ENCODE results near the gene MOGAT2. TPM values are rescaled to one million over a fixed set of nuclear protein-coding genes. Genes with fewer than 3 reads are reported as not detected.

Gene MOGAT2
- total RNA-seq, 1 experiment from 2014 or later: 0.12 TPM

DNA sequence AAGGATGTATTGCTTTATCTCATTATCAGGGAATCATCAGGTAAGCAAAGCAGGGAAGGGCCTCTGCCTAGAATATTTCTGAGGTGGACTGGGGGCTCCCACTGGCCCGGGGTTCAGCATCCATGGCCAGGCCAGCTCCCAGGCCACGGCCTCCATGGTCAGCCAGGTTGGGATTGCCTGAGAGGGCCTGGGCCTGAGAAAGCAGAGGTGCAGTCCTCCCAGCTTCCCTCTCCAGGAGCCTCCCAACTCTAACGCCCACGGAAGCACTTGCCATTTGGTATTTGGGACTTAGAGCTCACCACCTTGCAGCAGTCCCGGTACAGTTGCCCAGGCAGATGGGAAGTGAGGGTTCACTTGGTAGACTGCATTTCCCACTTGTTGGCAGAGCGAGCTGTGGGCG is 63.7 kb downstream of the MOGAT2 start:
- Histone ChIP-seq H2AFZ (ENCODE audit: low read depth, low read length, poor library complexity, severe bottlenecking) (no peak overlapping the region), H3K9me2 (ENCODE audit: insufficient read depth) (no peaks in the 10 kb centered on the region), H3K36me3 (ENCODE audit: control insufficient read depth in 1 of 2, insufficient read depth in 2 of 2, low read length in 2 of 2) (no peaks in the 10 kb centered on the region), H3K4me1 (ENCODE audit: control insufficient read depth in 1 of 2, insufficient read depth in 2 of 2, low read length in 2 of 2) (peaks cover 0 to 21% of the 10 kb centered on the region in 2 experiments; a peak in 2 of 4 replicates), H3K9ac (ENCODE audit: low read length) (no peak overlapping the region), H3K4me2 (ENCODE audit: low read length) (no peak overlapping the region), H3K9me3 (ENCODE audit: control insufficient read depth in 1 of 2, insufficient read depth in 1 of 2, low read depth in 1 of 2, low read length in 2 of 2) (no peaks in the 10 kb centered on the region), H3K27me3 (ENCODE audit: insufficient read depth, low read length) (no peaks in the 10 kb centered on the region), H3K4me3 (replicated peaks in 1 of 2; ENCODE audit: low read depth in 1 of 2, low read length in 2 of 2) (no peak overlapping the region), H3K79me2 (ENCODE audit: insufficient read depth, low read length) (no peaks in the 10 kb centered on the region), H3K27ac (ENCODE audit: low read depth, low read length) (no peak overlapping the region), H4K20me1 (ENCODE audit: insufficient read depth) (no peaks in the 10 kb centered on the region)
- ChIA-PET RAD21 (ENCODE audit: low non-redundant PET in 1 of 2, low total read pairs in 2 of 2, uncharacterized antibody in 2 of 2, unreplicated experiment in 2 of 2) (no interaction called here), POLR2A (no interaction called here), CTCF (no interaction called here)
- intact Hi-C loops (cut with micrococcal nuclease): no loop called here
- TF ChIP-seq EGR1 (IDR thresholded peaks at IDR 0.05; ENCODE audit: low read depth) (no peak), RAD21 (IDR thresholded peaks at IDR 0.05; ENCODE audit: low read depth) (no peak)
- no TSS peak for BruUV-seq (replicated peaks)
- no peak for ATAC-seq
- DNase-seq (ENCODE audit: low read depth, low spot score): no peak

DNA sequence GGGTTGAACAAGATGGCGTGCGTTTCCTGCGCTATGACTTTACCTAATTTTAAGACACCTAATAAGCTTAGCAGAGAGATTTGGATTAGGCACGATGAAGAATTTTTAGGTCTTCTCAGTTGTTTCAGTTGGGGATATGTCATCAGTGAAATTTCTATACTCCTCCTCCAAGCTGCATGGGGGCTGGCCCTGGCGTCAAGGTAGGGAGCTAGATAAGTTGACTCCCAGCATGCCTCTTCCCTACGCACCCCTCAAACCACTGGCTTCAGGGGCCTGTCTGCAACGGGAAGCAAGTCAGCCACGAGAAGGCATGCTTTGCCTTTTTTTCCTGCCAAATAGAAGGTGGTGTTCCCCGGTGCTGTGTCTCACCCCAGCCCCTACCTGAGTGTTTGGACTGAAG is 64.2 kb downstream of the MOGAT2 start:
- peaks cover 0 to 20% of the 10 kb centered on the region in 2 experiments; a peak in 2 of 4 replicates for H3K4me1 ChIP-seq (ENCODE audit: control insufficient read depth in 1 of 2, insufficient read depth in 2 of 2, low read length in 2 of 2)

More for the DNA sequence above, 64.2 kb downstream of the MOGAT2 start:
- POLR2A ChIA-PET: no interaction called here
- RAD21 ChIA-PET (ENCODE audit: low non-redundant PET in 1 of 2, low total read pairs in 2 of 2, uncharacterized antibody in 2 of 2, unreplicated experiment in 2 of 2): no interaction called here
- CTCF ChIA-PET: no interaction called here
- no peak overlapping the region for H3K9ac ChIP-seq (ENCODE audit: low read length)
- no peaks in the 10 kb centered on the region for H3K36me3 ChIP-seq (ENCODE audit: control insufficient read depth in 1 of 2, insufficient read depth in 2 of 2, low read length in 2 of 2)
- H3K9me2 ChIP-seq (ENCODE audit: insufficient read depth): no peaks in the 10 kb centered on the region
- H3K4me2 ChIP-seq (ENCODE audit: low read length): no peak overlapping the region
- no peak overlapping the region for H2AFZ ChIP-seq (ENCODE audit: low read depth, low read length, poor library complexity, severe bottlenecking)
- no peaks in the 10 kb centered on the region for H3K27me3 ChIP-seq (ENCODE audit: insufficient read depth, low read length)
- H4K20me1 ChIP-seq (ENCODE audit: insufficient read depth): no peaks in the 10 kb centered on the region
- H3K4me3 ChIP-seq (replicated peaks in 1 of 2; ENCODE audit: low read depth in 1 of 2, low read length in 2 of 2): no peak overlapping the region
- ATAC-seq (no peak), DNase-seq (ENCODE audit: low read depth, low spot score) (no peak)
- TF ChIP-seq CBX3 (IDR thresholded peaks at IDR 0.05; ENCODE audit: low read depth): no peak
- TF ChIP-seq SIN3A (IDR thresholded peaks at IDR 0.05; ENCODE audit: low read depth): no peak
- no peak for TF ChIP-seq POLR2AphosphoS5 (IDR thresholded peaks at IDR 0.05; ENCODE audit: low read depth, low read length)
- TF ChIP-seq ELF1 (IDR thresholded peaks at IDR 0.05; ENCODE audit: borderline replicate concordance, low read depth): no peak
- TF ChIP-seq, protein P1, sequence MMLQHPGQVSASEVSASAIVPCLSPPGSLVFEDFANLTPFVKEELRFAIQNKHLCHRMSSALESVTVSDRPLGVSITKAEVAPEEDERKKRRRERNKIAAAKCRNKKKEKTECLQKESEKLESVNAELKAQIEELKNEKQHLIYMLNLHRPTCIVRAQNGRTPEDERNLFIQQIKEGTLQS (IDR thresholded peaks at IDR 0.05): no peak
- TF ChIP-seq SRF (IDR thresholded peaks at IDR 0.05; ENCODE audit: low read depth): no peak
- TF ChIP-seq, protein P2, sequence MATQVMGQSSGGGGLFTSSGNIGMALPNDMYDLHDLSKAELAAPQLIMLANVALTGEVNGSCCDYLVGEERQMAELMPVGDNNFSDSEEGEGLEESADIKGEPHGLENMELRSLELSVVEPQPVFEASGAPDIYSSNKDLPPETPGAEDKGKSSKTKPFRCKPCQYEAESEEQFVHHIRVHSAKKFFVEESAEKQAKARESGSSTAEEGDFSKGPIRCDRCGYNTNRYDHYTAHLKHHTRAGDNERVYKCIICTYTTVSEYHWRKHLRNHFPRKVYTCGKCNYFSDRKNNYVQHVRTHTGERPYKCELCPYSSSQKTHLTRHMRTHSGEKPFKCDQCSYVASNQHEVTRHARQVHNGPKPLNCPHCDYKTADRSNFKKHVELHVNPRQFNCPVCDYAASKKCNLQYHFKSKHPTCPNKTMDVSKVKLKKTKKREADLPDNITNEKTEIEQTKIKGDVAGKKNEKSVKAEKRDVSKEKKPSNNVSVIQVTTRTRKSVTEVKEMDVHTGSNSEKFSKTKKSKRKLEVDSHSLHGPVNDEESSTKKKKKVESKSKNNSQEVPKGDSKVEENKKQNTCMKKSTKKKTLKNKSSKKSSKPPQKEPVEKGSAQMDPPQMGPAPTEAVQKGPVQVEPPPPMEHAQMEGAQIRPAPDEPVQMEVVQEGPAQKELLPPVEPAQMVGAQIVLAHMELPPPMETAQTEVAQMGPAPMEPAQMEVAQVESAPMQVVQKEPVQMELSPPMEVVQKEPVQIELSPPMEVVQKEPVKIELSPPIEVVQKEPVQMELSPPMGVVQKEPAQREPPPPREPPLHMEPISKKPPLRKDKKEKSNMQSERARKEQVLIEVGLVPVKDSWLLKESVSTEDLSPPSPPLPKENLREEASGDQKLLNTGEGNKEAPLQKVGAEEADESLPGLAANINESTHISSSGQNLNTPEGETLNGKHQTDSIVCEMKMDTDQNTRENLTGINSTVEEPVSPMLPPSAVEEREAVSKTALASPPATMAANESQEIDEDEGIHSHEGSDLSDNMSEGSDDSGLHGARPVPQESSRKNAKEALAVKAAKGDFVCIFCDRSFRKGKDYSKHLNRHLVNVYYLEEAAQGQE (IDR thresholded peaks at IDR 0.05; ENCODE audit: low read depth): no peak
- no peak for TF ChIP-seq EZH2 (IDR thresholded peaks at IDR 0.05)
- TF ChIP-seq EGR1 (IDR thresholded peaks at IDR 0.05; ENCODE audit: low read depth): no peak
- no peak for TF ChIP-seq RAD21 (IDR thresholded peaks at IDR 0.05; ENCODE audit: low read depth)
- no peak for TF ChIP-seq FOSL1 (IDR thresholded peaks at IDR 0.05; ENCODE audit: low read depth)
- TF ChIP-seq POLR2A (IDR thresholded peaks at IDR 0.05; ENCODE audit: borderline replicate concordance, extremely low read depth, insufficient read depth, insufficient read length): no peak
- no peak overlapping the region for H3K27ac ChIP-seq (ENCODE audit: low read depth, low read length)
- H3K79me2 ChIP-seq (ENCODE audit: insufficient read depth, low read length): no peaks in the 10 kb centered on the region
- no TSS peak for BruUV-seq (replicated peaks)
- no peaks in the 10 kb centered on the region for H3K9me3 ChIP-seq (ENCODE audit: control insufficient read depth in 1 of 2, insufficient read depth in 1 of 2, low read depth in 1 of 2, low read length in 2 of 2)
- intact Hi-C loops (cut with micrococcal nuclease): no loop called here
